GM12892 (cell line): ENCODE measurements around the gene AKAP13.

ENCODE experiments used
- DNase-seq: peaks from one replicate; pipeline ENCODE4 v3.0.0; 2011; ENCODE audit not compliant: insufficient read length
- FAIRE-seq: peaks from 2 replicates; lab custom pipeline; 2011; peaks lifted over from hg19 to GRCh38; lab: Jason Lieb, UNC
- POLR2A ChIP-seq: IDR thresholded peaks from 2 replicates; pipeline ENCODE4 v1.6.1; 2011; ENCODE audit warnings: low read depth, low read length, control low read depth
- POLR2AphosphoS5 ChIP-seq: IDR thresholded peaks from 2 replicates; pipeline ENCODE4 v1.6.1; 2011; ENCODE audit warnings: low read depth, low read length, control low read depth
- TAF1 ChIP-seq: IDR thresholded peaks from 2 replicates; pipeline ENCODE4 v1.6.1; 2011; ENCODE audit warnings: low read depth, mild to moderate bottlenecking, control low read depth, low read length, borderline replicate concordance

The AKAP13 gene

GRCh38 chr15:85554852-85555521 is 174.6 kb downstream of the AKAP13 start:
- no peak for DNase-seq
- TF ChIP-seq POLR2A (no peak), TAF1 (no peak), POLR2AphosphoS5 (no peak)
- no peak for FAIRE-seq

DNA sequence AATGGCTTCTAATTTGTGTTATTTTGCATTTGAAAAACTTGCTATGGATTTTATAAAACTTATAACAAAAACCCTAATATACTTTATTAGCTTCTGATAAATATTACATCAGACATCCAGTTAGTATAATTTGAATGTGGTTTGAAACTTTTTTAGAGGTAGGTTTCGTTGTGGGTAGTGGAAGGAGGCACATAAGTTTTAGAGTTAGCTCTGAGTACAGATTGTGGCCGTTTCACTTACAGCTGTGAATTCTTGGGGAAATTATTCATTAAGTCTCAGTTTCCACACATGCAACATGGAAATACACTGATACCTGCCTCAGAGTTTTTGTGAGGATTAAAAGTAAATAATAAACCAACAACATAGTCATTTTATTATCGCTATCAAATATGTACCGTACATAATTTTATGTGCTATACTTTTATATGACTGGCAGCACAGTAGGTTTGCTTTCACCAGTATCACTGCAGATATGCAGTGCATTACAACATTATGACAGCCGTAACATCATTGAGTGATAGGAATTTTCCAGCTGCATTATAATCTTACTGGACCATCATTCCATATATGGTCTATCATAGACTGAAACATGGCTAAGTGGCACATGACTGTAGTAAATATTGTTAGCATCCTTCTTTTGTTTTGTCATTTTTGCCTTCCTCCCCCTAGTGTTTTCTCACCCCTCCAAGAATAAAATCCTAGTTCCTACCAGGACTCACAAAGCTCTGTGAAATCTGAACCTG is 175.6 kb downstream of the AKAP13 start:
- no peak for DNase-seq
- peak; percentile 61 for FAIRE-seq
- TF ChIP-seq TAF1 = no peak
- no peak for TF ChIP-seq POLR2A
- no peak for TF ChIP-seq POLR2AphosphoS5

- DNase-seq = no peak
- FAIRE-seq = no peak
- TF ChIP-seq TAF1 (no peak), POLR2AphosphoS5 (no peak), POLR2A (no peak)
Observed at GRCh38 chr15:85556618-85556895, 176.2 kb downstream of the AKAP13 start.

- FAIRE-seq (no peak), DNase-seq (no peak)
- TF ChIP-seq POLR2AphosphoS5 = no peak
- no peak for TF ChIP-seq TAF1
- TF ChIP-seq POLR2A = no peak
Observed at GRCh38 chr15:85557385-85557784, 177.0 kb downstream of the AKAP13 start.

DNA sequence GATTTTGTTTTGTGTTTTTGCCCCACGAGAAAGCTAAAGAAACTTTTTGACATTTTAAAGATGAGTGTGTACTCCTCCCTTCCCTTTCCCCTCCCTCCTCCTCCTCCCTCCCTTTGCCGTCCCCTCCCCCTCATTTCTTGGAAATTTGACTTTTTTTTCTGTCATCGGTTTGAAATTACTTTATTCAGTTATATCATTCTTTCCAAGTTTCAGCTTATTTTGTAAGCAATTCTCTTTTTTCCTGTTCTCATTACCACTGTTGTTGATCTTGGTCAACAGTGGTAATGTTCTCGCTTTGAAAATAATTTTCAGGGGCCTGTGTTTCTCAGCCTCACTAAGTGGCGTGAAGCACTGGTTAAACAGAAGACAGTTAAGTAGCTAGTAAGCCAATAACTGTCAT is 178.4 kb downstream of the AKAP13 start:
- FAIRE-seq = no peak
- TF ChIP-seq POLR2AphosphoS5 = no peak
- TF ChIP-seq POLR2A = no peak
- TF ChIP-seq TAF1 = no peak
- no peak for DNase-seq

GRCh38 chr15:85559530-85559929 is 179.1 kb downstream of the AKAP13 start:
- TF ChIP-seq POLR2AphosphoS5 (no peak), POLR2A (no peak), TAF1 (no peak)
- no peak for FAIRE-seq
- no peak for DNase-seq

DNA sequence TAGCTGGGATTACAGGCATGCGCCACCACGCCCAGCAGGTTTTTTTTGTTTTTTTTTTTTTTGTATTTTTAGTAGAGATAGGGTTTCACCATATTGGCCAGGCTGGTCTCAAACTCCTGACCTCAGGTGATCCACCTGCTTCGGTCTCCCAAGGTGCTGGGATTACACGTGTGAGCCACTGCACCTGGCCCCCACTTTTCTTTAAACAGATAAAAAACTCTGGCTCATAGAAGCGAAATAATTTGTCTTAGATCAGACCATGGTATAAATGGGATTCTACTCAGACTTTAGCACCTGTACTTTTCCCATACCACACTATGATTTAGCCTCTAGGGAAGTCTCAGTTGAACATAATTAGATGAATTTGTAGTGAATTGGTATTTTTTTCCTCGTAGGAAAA is 182.4 kb downstream of the AKAP13 start:
- FAIRE-seq (no peak), DNase-seq (no peak)
- TF ChIP-seq POLR2A (no peak), POLR2AphosphoS5 (no peak), TAF1 (no peak)

DNA sequence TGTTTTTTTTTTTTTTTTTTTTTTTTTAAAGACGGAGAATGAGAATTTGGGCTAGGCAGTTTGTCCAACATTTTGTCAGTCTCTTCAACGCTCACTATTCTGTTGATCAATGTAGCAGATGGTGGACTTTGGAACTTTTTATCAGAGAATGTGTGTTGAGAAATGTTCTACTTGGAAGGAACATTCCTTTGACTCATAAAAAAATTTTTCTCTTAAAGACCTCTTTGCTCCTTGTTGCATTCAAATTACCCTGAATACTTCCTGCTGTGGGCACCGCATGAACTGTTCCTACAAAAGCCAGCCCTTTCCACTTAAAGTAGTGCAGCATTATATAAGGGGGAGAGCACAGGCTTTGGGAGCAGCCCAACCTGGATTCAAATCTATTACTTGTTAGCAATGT is 182.9 kb downstream of the AKAP13 start:
- FAIRE-seq (no peak), DNase-seq (no peak)
- TF ChIP-seq POLR2AphosphoS5 = no peak
- no peak for TF ChIP-seq POLR2A
- TF ChIP-seq TAF1 = no peak

GRCh38 chr15:85563731-85564130 is 183.3 kb downstream of the AKAP13 start:
- TF ChIP-seq POLR2AphosphoS5 = no peak
- no peak for TF ChIP-seq POLR2A
- no peak for TF ChIP-seq TAF1
- DNase-seq = no peak

DNA sequence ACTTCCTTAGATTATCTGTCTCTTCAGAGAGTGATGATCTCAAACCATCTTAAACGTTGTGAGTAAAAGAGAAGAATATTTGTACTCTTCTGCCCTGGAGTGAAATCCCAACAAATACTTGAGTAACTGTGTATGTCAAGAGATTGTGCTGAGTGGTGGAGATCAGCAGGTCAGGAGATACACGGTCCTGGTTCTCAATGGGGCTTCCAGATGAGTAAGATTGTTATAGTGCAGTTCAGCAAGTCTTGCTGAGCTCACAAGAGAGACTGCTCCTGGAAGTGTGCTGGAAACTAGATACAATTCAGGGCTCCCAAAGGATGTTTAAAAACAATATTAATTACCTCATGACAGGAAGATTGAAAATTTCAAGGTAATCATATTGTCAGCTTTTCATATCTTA is 184.3 kb downstream of the AKAP13 start:
- FAIRE-seq (no peak), DNase-seq (no peak)
- TF ChIP-seq TAF1 = no peak
- no peak for TF ChIP-seq POLR2A
- TF ChIP-seq POLR2AphosphoS5 = no peak

More at GRCh38 chr15:85563731-85564130, 183.3 kb downstream of the AKAP13 start:
- FAIRE-seq = no peak

DNA sequence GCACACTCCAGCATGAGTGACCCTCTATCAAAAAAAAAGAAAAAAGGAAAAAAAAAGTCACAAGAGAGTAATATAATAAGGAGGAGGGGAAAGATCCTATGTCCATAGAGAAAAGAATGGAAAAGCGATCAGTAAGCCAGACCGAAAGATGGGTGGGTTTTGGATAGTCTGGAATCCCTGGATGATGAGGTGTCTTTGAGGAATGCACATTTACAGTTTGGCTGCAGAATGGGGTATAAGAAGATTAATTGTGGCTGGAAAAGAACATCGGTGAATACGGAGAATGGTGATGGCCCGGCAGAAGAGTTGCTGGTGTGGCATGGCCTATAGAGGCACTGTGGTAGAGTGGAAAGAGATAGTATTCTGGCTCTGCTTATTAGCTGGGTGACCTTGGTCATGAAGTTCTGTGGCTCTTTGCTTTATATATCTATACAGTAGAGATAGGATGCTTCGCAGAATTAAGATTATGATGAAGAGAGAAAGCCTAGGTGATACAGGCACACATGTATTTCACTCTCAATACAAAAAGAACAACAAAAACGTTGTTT is 187.9 kb downstream of the AKAP13 start:
- no peak for TF ChIP-seq POLR2AphosphoS5
- TF ChIP-seq POLR2A = no peak
- no peak for TF ChIP-seq TAF1
- no peak for FAIRE-seq
- no peak for DNase-seq
